Astrocyte (in vitro differentiated cells and primary cell): ENCODE measurements around the gene UMODL1.
"Not testable (repeated sequence)": the region's sequence is repeated elsewhere in the genome, so short reads cannot be mapped to it uniquely, and the experiment has no call there.

Source experiments
- EZH2 ChIP-seq: IDR thresholded peaks from 2 replicates; pipeline ENCODE4 v1.6.1; 2012; ENCODE audit warnings: mild to moderate bottlenecking, low read length, inconsistent platforms; ENCODE audit not compliant: insufficient read depth
- TF ChIP-seq, protein P1 (sequence below): IDR thresholded peaks from 2 replicates; pipeline ENCODE4 v1.5.1; 2011; ENCODE audit warnings: low read depth, mild to moderate bottlenecking, inconsistent platforms, low read length, moderate library complexity; ENCODE audit not compliant: insufficient read depth

GRCh38 chr21:42078247-42079007 lies 7.3 kb downstream of the UMODL1 start:
- TF ChIP-seq, protein P1, sequence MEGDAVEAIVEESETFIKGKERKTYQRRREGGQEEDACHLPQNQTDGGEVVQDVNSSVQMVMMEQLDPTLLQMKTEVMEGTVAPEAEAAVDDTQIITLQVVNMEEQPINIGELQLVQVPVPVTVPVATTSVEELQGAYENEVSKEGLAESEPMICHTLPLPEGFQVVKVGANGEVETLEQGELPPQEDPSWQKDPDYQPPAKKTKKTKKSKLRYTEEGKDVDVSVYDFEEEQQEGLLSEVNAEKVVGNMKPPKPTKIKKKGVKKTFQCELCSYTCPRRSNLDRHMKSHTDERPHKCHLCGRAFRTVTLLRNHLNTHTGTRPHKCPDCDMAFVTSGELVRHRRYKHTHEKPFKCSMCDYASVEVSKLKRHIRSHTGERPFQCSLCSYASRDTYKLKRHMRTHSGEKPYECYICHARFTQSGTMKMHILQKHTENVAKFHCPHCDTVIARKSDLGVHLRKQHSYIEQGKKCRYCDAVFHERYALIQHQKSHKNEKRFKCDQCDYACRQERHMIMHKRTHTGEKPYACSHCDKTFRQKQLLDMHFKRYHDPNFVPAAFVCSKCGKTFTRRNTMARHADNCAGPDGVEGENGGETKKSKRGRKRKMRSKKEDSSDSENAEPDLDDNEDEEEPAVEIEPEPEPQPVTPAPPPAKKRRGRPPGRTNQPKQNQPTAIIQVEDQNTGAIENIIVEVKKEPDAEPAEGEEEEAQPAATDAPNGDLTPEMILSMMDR: not testable (repeated sequence)
- not testable (repeated sequence) for TF ChIP-seq EZH2
